Measurements from ENCODE around the gene GABRG3.
"Not testable (repeated sequence)": the region's sequence is repeated elsewhere in the genome, so short reads cannot be mapped to it uniquely, and the experiment has no call there.

Gene GABRG3

GRCh38 chr15:27323801-27324200 lies 352.8 kb downstream of the GABRG3 start:
- no peak for DNase-seq (ENCODE audit: extremely low read depth in 1 of 2, low read depth in 1 of 2)

DNA sequence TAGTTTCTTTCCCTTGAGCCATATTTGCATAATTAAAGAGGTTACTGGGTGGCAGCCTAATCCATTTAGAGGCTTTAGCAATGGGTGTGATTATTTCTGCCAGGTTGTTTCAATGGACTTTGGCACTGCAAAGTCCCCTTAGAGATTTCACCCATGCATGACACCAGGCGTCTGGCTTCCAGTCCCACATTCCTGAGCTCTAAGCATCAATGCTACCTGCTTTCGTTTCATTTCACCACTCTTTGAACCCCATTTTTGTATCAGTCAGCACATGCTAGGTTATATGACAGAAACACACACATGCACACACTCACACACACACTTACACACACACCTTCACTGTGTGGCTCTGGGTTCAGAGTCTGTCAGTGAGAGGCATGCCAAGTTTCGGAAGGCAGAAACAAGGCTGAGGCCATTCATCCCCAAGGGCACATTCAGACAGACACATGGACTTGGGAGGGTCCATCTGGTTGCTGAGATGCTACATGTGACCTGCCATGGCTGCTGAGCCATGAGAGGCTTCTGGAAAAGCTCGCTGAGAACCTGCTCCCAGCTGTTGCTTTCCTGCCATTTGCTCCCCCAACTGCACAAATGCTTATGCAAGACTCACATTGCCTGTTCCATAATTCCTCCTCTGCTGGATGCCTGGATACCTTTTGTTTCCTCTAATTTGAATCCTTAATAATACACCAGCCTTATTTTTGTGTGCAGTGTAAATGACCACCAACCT lies 354.1 kb downstream of the GABRG3 start:
- no peak for DNase-seq (ENCODE audit: extremely low read depth in 1 of 2, low read depth in 1 of 2)

DNA sequence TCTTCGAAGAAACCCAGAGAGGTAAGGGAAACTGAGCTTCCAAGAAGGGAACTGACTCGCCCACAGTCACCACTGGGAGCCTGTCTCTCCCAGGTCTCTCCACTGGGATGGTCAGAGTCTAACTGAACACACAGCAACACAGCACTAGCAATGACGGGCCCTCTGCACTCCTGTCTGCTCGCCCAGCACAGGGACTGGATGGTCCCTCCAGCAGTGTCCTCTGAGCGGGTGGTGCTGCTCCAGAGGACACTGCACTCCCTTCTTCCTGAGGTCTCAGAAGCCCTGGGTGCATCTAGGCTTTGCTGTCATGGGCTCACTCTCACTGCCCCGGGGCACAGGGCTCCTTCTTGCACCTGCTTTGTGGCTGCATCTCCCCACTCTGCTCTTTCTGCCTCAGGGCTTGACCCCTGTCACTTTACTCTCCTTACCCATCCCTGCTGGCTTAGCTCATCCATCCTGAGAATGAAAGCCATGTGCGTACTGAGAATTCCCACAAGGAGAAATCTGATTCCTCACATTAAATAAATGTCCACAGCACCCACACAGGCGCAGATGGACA lies 356.6 kb downstream of the GABRG3 start:
- DNase-seq (ENCODE audit: extremely low read depth in 1 of 2, low read depth in 1 of 2), result no peak

DNA sequence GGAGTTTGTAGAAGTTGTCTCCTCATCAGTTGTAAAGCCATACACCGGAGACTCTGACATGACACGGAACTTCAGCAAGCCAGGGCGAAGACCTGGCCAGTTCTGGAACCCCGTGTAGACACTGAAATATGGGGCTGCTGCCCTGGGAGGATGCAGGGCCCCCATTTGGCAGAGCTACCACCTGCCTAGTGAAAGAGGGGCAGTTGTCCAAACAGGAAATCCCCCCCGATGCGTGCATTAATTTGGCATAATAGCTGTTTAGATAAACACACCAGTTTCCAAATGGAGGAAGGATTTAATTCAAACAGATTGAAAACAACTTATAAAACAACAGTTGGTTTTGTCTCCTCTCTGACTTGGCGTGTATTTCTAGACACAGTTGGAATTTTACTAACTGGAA lies 357.2 kb downstream of the GABRG3 start:
- no peak for DNase-seq (ENCODE audit: extremely low read depth in 1 of 2, low read depth in 1 of 2)

DNA sequence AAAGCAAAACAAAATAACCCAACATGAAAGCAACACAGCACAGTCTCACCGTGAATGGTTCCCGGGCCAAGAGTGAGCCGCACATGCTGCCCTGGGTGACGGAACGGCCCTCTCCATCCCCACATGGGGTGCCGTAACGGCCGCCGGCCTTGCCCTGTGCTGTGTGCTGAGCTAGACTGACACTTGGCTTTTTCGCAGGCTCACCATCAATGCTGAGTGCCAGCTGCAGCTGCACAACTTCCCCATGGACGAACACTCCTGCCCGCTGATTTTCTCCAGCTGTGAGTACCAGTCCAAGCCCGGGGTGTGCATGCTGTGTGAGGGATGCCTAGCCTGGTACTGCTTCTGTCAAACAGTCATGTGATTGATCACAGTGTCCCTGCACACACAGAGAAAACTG lies 357.6 kb downstream of the GABRG3 start:
- DNase-seq (ENCODE audit: extremely low read depth in 1 of 2, low read depth in 1 of 2), result no peak

DNA sequence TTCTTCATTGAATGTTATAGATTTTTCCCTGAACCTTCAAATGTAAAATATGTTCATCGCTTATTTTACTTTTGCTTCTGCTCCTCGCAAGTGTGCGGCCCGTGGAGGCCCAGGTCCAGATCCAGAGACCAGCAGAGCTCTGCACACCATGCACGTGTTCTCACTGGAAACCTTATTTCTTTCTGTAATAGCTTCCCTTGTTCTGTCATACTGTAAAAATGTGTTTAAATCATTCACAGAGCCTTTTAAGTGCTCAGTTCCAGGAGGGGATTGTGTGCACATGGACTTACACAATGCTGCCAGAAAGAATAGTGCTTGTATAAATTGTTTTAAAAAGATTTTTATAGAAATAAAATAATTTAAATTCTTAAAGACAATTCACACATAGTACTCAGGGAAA lies 359.3 kb downstream of the GABRG3 start:
- DNase-seq (ENCODE audit: extremely low read depth in 1 of 2, low read depth in 1 of 2), result no peak

DNA sequence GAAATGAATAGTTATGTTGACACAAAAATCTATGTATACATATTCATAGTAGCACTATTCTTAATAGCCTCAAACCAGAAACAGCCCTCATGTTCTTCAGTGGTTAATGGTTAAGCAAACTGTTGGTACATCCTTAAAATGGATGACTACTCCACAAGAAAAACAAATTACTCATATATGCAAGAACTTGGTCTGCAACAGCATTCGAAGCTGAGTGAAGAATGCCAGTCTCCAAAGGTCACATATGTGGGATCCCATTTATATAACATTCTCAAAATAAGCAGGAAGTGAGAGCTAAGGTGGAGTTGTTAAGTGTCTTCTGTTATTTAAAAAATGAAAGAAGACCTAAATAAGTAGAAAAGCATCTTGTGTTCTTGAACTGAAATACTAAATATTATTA lies 365.7 kb downstream of the GABRG3 start:
- DNase-seq (ENCODE audit: extremely low read depth in 1 of 2, low read depth in 1 of 2), result no peak

DNA sequence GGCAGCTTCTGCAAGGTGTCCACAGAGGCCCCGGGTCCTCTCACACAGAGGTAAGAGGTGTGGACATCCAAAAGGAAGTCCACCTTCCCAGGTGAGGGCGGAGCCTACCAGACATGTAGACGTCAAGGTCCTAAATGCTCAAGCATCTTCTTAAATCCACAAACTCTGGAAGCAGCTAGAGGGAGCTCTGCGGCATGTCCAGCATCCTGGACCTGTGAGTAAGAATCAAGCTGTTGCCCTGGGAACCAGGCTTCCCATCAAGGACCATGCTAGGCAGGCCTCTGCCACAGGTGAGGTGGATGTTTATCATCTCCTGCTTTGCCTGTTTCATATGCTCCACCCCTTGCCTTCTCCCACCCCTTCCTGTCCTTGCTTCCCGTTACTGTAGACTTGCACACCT lies 368.2 kb downstream of the GABRG3 start:
- no peak for DNase-seq (ENCODE audit: extremely low read depth in 1 of 2, low read depth in 1 of 2)

DNA sequence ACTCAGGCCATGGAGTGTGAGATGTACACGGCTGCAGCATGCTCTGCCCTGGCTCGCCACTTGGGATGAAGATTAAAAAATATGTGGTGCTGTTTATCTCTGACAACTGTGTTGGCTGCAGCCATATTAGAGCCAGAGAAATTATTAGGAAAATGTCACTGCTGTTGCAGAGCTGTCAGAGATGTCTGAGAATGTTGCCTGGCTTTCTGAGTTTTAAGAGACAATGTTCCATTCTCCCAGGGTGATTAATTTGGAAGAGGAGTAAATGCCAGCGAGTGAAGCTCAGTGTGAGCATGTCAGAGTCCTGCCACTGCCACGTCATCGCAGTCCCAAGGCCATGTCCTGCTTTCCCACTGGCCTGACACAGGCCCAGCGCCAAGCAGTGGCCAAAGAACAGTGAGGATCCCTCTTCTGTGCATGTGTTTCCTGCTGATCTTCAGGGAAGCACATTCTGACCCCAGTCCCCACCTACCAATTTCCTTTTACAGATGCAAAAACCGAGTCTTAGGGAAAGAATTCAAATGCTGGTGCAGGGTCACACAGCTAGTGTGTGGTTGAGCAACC lies 370.9 kb downstream of the GABRG3 start:
- no peak for DNase-seq (ENCODE audit: extremely low read depth in 1 of 2, low read depth in 1 of 2)

DNA sequence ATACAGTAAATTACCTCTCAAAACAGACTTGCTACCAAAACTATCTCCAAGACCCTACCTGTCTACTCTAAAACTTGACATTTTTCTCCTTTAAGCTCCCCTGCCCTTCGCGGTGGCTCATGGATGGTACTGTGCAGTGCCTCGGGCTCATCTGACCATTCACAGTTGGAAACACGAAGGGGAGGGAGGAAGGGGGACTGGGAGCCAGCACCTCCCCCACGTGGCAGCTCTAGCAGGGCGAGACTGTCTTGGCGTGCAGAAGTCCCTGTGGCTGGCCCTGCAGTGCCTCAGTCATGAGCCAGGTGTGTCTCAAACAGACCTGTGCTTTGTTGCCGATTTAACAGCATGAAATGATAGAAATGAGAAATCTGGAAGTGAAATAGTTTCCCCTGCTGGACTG lies 372.0 kb downstream of the GABRG3 start:
- no peak for DNase-seq (ENCODE audit: extremely low read depth in 1 of 2, low read depth in 1 of 2)

GRCh38 chr15:27352136-27352535 lies 381.2 kb downstream of the GABRG3 start:
- DNase-seq (ENCODE audit: extremely low read depth in 1 of 2, low read depth in 1 of 2), result no peak

DNA sequence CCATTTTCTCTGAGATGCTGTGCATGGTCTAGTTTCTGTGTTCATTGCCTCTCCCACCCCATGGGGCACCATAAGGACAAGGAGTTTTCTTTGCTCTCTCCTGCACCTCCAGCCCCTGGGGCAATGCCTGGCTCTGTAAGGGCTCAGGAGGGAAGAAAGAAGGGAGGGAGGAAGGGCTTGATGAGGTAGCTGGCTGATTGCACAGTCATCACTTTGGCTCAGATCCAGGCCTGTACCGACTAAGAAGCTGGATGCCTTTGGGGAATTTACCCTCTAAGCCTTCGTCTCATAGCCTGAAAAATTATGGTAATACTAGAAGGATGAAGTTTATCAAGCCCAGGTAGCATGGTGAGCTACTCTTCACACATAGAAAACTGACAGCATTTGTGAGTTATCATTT lies 382.9 kb downstream of the GABRG3 start:
- DNase-seq (ENCODE audit: extremely low read depth in 1 of 2, low read depth in 1 of 2), result no peak

- no peak for DNase-seq (ENCODE audit: extremely low read depth in 1 of 2, low read depth in 1 of 2)
These were observed 387.9 kb downstream of the GABRG3 start for GRCh38 chr15:27358751-27359434.

GRCh38 chr15:27359586-27359985 lies 388.6 kb downstream of the GABRG3 start:
- DNase-seq (ENCODE audit: extremely low read depth in 1 of 2, low read depth in 1 of 2), result no peak

DNA sequence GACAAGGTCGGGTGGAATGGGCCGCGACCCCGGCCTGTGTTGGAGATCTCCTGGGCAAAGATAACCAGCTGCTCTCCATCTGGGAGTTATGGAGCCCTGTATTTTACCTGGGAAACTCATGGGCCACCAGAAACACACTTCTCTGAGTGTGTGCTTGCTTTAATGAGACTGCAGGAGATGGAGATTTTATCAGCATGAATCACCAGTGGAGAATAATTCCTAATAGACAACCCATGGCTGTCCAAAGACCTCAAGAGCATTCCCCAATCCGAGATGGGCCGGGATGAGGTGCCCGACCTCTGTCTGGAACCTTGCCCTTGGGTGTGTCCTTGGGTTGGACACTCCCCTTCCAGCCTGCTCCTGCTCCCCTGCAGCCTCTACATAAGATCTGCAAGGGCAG lies 389.3 kb downstream of the GABRG3 start:
- no peak for DNase-seq (ENCODE audit: extremely low read depth in 1 of 2, low read depth in 1 of 2)

- no peak for DNase-seq (ENCODE audit: extremely low read depth in 1 of 2, low read depth in 1 of 2)
These were observed 390.5 kb downstream of the GABRG3 start for GRCh38 chr15:27361438-27361837.

DNA sequence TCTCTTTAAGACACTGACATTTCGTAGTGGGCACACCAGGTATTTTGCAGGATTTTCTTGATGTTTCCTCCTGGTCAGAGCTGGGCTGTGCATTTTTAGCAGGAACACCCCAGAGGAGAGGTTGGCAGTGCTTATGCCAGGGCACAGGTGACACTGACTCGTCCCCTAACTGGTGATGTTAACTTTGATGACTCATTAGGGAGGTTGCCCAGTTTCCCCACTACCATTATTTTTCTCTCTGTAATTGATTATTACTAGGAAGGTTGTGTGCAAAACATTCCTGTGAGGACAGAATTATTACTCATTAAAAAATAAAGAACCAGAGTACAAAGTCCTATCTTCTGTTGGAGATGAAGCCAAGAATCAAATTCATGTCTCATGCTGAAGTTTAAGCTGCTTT lies 394.5 kb downstream of the GABRG3 start:
- no peak for DNase-seq (ENCODE audit: extremely low read depth in 1 of 2, low read depth in 1 of 2)

- DNase-seq (ENCODE audit: extremely low read depth in 1 of 2, low read depth in 1 of 2), result not testable (repeated sequence)
These were observed 406.4 kb downstream of the GABRG3 start for GRCh38 chr15:27377391-27377790.

GRCh38 chr15:27382361-27383025 lies 411.5 kb downstream of the GABRG3 start:
- no peak for DNase-seq (ENCODE audit: extremely low read depth in 1 of 2, low read depth in 1 of 2)

DNA sequence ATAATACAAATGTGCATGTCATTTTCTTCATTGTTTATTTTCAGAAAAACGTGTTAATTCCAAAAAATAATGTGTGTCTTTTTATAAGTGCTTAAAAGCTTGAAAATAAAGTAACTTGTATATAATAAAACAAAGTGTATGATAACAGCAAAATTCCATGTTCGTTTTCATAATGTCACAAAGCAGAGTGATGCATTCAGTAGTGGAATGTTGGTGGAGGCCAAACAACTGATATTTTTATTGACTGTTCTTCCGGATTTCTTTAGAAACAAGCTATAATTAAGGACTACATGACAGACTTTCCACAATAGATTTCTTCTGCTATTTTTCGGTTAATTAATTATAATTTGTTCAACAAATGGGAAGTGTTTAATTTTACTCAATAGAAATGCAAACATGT lies 412.7 kb downstream of the GABRG3 start:
- DNase-seq (ENCODE audit: extremely low read depth in 1 of 2, low read depth in 1 of 2), result no peak

GRCh38 chr15:27392163-27392562 lies 421.2 kb downstream of the GABRG3 start:
- no peak for DNase-seq (ENCODE audit: extremely low read depth in 1 of 2, low read depth in 1 of 2)
